SJCRH30 (cell line): ENCODE measurements around the gene KATNA1. TPM values are rescaled to one million over a fixed set of nuclear protein-coding genes. Genes with fewer than 3 reads are reported as not detected.

Source experiments
- DNase-seq, 2 experiments: peaks; one replicate each; pipeline ENCODE4 v3.0.0-alpha.2; 2015 to 2020
- H3K27ac ChIP-seq: fragments of 250-450 bp; sonication (Bioruptor Pico); 2 replicates; pipeline ENCODE4 v1.5.1; 2020; ENCODE audit warnings: mild to moderate bottlenecking, moderate library complexity
- H3K27me3 ChIP-seq: fragments of 250-450 bp; sonication (Bioruptor Pico); 2 replicates; pipeline ENCODE4 v1.5.1; 2020; ENCODE audit warnings: mild to moderate bottlenecking, moderate library complexity
- H3K36me3 ChIP-seq: fragments of 250-450 bp; sonication (Bioruptor Pico); 2 replicates; pipeline ENCODE4 v1.5.1; 2020; ENCODE audit warnings: mild to moderate bottlenecking, moderate library complexity
- H3K4me1 ChIP-seq: fragments of 250-450 bp; sonication (Bioruptor Pico); 2 replicates; pipeline ENCODE4 v1.5.1; 2020; ENCODE audit warnings: mild to moderate bottlenecking, moderate library complexity
- H3K4me3 ChIP-seq: fragments of 250-450 bp; sonication (Bioruptor Pico); 2 replicates; pipeline ENCODE4 v1.5.1; 2020; ENCODE audit warnings: mild to moderate bottlenecking, moderate library complexity
- H3K9me3 ChIP-seq: fragments of 250-450 bp; sonication (Bioruptor Pico); replicated peaks from 2 replicates; pipeline ENCODE4 v1.5.1; 2020; ENCODE audit warnings: mild to moderate bottlenecking, moderate library complexity
- total RNA-seq: library from RNA; depleted of rRNA; stranded (reverse); fragments of >200 nt; shearing (Covaris generic); gene quantifications from 2 replicates; pipeline ENCODE4 v1.2.3, GENCODE V29; 2014

The KATNA1 gene
- total RNA-seq, 1 experiment from 2014 or later, result 39.7 TPM

DNA sequence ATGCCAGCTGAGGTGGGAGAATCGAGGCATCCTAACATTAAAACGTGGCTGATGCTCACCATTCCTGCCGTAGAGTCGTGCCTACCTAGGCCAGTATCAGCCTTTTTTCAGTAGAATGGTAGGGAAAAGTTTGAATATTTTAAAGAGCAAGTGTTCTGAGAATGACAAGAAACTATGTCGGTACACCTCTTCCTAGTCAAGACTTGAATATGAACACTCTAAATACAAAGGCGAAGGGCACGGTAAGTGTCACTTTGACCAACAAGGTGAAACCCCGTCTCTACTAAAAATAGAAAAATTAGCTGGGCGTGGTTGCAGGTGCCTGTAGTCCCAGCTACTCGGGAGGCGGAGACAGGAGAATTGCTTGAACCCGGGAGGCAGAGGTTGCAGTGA is 81.3 kb downstream of the KATNA1 start:
- DNase-seq, result no peak
- Histone ChIP-seq H3K4me3 (peak overlapping the region; percentile 95), H3K27ac (no peak overlapping the region), H3K27me3 (no peaks in the 10 kb centered on the region), H3K36me3 (no peaks in the 10 kb centered on the region), H3K4me1 (no peaks in the 10 kb centered on the region; the same call in none of the 2 replicates), H3K9me3 (no peaks in the 10 kb centered on the region)

DNA sequence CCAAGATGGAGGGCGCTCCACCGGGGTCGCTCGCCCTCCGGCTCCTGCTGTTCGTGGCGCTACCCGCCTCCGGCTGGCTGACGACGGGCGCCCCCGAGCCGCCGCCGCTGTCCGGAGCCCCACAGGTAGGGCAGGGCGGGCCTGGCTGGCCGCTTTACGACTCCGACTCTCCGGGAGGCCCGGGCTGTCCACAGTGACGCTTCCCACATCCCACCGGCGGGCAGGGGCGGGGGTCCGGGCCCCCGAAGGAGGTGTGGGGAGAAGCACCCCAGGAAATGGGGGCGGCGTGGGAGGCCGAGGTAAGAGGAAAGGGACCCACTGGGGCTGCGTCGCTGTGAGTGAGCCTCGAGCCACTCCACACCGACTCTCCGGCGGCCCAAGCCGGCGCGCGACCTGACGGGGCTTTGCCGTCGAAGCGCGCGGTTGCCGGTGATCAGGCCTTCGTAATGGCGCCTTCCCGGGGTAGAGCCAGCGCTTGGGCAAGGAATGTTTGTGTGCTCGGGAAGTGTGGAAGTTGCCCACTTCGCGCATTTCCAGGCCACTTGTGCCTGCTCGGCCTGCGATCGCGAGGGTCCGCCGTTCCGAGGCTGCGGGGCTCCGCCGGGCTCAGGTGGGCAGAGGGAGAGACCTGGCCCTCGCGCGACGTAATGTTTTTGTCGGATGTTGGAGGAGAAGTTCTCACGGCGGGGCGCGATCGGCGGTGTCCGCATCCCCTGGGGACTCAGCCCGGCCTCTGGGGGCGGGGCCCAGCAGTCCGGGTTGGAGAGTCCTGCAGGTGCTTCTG is 81.9 kb downstream of the KATNA1 start:
- Histone ChIP-seq H3K4me1 (no peaks in the 10 kb centered on the region; the same call in none of the 2 replicates), H3K27ac (peak overlapping the region; percentile 66), H3K27me3 (no peaks in the 10 kb centered on the region), H3K4me3 (peak overlapping the region; percentile 95), H3K9me3 (no peaks in the 10 kb centered on the region), H3K36me3 (no peaks in the 10 kb centered on the region)
- peak; percentile 47 to 50 for DNase-seq

DNA sequence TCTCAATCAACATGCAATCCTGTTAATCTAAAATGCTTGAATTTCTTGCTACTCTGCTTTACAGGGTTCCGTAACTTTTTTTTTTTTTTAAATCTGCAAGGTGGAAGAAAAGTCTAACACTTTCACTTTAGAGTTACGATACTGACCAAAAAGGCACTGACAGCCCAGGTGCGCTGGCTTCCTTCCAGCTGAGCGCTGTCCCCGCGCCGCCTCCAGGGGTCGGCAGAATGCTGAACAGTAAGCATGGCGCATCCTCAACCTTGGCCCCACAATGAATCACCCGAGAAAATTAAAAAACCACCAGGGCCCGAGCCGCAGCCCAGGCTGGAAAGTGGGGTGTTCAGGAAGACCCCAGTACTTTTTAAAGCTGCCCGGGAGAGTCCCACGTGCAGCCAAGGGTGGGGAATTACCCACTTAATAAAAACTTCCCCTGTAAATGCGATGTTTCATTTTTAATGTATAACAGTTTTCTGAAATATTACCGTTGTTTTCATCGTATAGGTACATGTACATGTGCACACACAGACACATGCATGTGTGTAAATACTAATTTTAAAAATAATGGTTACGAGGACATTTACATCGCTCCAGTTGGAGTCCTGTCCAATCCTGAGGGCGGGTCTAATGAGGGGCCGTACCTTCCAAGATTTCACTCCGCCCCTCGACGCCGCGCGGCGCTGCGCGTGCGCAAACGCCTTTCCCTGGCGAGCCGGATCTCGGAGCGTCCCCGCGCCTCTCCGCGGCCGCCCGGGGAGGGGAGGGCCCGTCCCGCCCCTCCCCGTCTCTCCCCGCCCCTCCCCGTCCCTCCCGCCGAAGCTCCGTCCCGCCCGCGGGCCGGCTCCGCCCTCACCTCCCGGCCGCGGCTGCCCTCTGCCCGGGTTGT is 82.7 kb downstream of the KATNA1 start, which contains the start of gene GINM1:
GINM1 (plus strand) TSS at position 849 of the 883 bp plus-strand sequence. CDS start 40 bp downstream, outside the sequence.
- Histone ChIP-seq H3K4me3 (peak within 1 kb of the TSS; percentile 95), H3K4me1 (no peaks in the 10 kb centered on the region; the same call in none of the 2 replicates), H3K9me3 (no peaks in the 10 kb centered on the region), H3K36me3 (no peaks in the 10 kb centered on the region), H3K27ac (peak within 1 kb of the TSS; percentile 66), H3K27me3 (no peaks in the 10 kb centered on the region)
- peak; percentile 93 to 95 for DNase-seq

DNA sequence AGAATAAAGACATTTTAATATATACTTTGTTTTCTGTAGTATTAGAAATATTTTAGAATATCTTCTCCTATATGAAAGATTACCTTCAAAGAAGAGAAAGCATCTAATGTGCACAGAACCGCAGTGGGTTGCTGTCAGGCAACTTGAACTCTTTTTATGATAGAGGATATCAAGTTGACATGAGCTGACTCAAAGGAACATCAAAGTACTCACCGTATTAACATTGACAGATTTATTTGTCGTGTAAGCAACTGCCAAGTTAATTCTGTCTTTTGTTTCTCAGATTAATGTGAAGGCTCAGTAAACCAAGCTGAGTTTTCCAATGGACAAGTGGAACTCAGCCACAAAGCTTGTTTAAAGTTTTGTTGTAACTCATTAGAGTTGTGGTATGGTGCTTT is 84.6 kb downstream of the KATNA1 start:
- no peak overlapping the region for H3K4me3 ChIP-seq
- no peak overlapping the region for H3K27ac ChIP-seq

DNA sequence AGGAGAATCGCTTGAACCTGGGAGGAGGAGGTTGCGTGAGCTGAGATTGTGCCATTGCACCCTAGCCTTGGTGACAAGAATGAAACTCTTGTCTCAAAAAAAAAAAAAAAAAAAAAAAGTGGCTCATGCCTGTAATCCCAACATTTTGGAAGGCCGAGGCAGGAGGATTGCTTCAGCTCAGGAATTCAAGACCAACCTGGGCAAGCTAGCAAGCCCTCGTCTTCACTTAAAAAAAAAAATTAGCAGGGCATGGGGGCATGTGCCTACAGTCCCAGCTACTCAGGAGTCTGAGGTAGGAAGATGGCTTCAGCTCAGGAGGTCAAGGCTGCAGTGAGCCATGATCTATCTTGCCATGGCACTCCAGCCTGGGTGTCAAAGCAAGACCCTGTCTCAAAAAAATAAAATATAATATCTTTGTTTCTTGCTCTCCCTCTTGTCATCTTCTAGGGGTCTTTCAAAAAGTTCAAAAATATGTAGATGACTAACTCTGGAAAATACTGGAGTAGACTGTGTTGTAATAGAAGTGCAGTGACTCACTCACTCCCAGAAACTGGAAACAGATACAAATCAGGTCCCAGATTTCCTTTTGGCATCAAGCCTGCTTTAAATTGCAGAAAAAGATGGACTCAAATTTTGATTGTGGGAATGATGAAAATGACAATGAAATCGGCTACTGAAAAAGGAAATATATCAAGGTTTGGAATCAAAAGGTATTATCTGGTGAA is 85.1 kb downstream of the KATNA1 start:
- no peak overlapping the region for H3K4me3 ChIP-seq
- no peaks in the 10 kb centered on the region for H3K9me3 ChIP-seq
- 0 out of 2 replicates have a peak, but pooled peaks cover 3% of the 10 kb centered on the region for H3K27me3 ChIP-seq
- no peak for DNase-seq
- no peaks in the 10 kb centered on the region; the same call in none of the 2 replicates for H3K4me1 ChIP-seq
- no peak overlapping the region for H3K27ac ChIP-seq
- no peaks in the 10 kb centered on the region for H3K36me3 ChIP-seq

More for the DNA sequence above, 84.6 kb downstream of the KATNA1 start:
- H3K36me3 ChIP-seq, result no peaks in the 10 kb centered on the region
- no peaks in the 10 kb centered on the region for H3K9me3 ChIP-seq
- no peaks in the 10 kb centered on the region; the same call in none of the 2 replicates for H3K4me1 ChIP-seq
- no peak for DNase-seq
- 0 out of 2 replicates have a peak, but pooled peaks cover 3% of the 10 kb centered on the region for H3K27me3 ChIP-seq

DNA sequence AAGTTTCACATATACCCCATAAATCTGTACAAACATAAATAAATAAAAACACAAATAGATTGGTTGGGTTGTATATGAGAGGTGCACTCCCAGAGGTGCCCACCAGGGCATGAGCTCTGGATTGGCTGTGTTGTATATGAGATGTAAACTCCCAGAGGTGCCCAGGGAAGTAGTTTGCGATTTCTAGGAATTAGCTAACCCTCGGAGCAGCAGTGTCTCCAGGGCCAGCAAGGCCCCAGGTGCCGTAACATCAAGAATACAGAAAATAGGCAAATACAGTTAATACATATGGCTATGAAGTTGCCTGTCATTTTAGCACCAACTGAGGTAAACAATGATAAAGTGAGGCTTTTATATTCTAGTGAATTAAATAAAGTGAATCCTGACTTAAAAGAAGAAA is 87.8 kb downstream of the KATNA1 start:
- no peak overlapping the region for H3K4me3 ChIP-seq
- H3K4me1 ChIP-seq, result no peaks in the 10 kb centered on the region; the same call in 1 of the 2 replicates
- no peak overlapping the region for H3K27ac ChIP-seq
- H3K27me3 ChIP-seq, result 0 out of 2 replicates have a peak, but pooled peaks cover 3% of the 10 kb centered on the region
- H3K9me3 ChIP-seq, result no peaks in the 10 kb centered on the region
- no peaks in the 10 kb centered on the region for H3K36me3 ChIP-seq
- peak; percentile 9 to 32 for DNase-seq

DNA sequence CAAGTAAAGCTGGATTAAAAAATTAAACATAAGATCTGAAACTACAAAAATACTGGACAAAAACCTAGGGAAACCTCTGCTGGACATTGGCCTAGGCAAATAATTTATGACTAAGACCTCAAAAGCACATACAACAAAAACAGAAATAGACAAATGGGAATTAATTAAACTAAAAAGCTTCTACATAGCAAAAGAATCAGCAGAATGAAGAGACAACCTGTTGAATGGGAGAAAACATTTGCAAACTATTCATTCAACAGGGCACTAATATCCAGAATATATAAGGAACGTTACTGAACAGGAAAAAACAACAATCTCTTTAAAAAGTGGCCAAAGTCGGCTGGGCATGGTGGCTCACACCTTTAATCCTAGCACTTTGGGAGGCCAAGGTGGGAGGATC is 89.1 kb downstream of the KATNA1 start:
- Histone ChIP-seq H3K4me3 (no peak overlapping the region), H3K27me3 (0 out of 2 replicates have a peak, but pooled peaks cover 6% of the 10 kb centered on the region), H3K4me1 (no peaks in the 10 kb centered on the region; the same call in 1 of the 2 replicates), H3K36me3 (no peaks in the 10 kb centered on the region), H3K9me3 (no peaks in the 10 kb centered on the region), H3K27ac (no peak overlapping the region)
- DNase-seq, result no peak

DNA sequence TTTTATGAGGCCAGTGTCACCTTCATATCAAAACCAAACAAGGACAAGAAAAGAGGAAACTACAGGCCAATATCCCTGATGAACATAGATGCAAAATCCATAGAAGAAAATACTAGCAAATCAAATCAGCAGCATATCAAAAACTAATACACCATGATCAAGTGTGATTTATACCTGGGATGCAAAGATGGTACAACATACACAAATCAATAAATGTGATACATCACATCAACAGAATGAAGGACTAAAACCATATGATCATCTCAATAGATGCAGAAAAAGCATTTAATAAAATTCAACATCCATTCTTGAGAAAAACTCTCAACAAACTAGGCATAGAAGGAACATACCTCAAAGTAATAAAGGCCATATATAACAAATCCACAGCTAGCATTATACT is 90.5 kb downstream of the KATNA1 start:
- Histone ChIP-seq H3K4me1 (no peaks in the 10 kb centered on the region), H3K27me3 (0 out of 2 replicates have a peak, but pooled peaks cover 6% of the 10 kb centered on the region), H3K27ac (no peak overlapping the region), H3K4me3 (no peak overlapping the region), H3K9me3 (no peaks in the 10 kb centered on the region), H3K36me3 (no peaks in the 10 kb centered on the region)
- no peak for DNase-seq

DNA sequence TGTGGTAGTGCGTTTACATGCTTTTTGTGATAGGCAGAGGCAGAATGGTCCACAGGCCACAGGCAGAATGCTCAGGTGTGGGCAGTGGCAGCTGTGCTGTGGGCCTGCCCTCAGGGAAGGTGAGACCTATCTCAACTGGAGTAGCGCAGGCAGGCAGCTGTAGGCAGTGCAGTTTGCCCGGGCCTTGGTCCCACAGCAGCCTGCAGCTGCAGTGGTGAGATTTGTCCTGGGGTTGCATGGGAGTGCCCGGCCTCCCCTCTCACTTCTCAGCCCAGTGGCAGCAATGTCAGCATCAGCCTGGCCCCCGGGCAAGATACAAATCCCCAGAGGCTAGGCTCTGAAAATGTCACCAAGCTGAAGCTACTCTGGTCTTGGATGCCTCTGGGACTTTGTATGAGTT is 96.6 kb downstream of the KATNA1 start:
- Histone ChIP-seq H3K27me3 (0 out of 2 replicates have a peak, but pooled peaks cover 2% of the 10 kb centered on the region), H3K9me3 (no peaks in the 10 kb centered on the region), H3K4me3 (no peak overlapping the region), H3K27ac (no peak overlapping the region), H3K4me1 (no peaks in the 10 kb centered on the region), H3K36me3 (no peaks in the 10 kb centered on the region)
- DNase-seq, result no peak

DNA sequence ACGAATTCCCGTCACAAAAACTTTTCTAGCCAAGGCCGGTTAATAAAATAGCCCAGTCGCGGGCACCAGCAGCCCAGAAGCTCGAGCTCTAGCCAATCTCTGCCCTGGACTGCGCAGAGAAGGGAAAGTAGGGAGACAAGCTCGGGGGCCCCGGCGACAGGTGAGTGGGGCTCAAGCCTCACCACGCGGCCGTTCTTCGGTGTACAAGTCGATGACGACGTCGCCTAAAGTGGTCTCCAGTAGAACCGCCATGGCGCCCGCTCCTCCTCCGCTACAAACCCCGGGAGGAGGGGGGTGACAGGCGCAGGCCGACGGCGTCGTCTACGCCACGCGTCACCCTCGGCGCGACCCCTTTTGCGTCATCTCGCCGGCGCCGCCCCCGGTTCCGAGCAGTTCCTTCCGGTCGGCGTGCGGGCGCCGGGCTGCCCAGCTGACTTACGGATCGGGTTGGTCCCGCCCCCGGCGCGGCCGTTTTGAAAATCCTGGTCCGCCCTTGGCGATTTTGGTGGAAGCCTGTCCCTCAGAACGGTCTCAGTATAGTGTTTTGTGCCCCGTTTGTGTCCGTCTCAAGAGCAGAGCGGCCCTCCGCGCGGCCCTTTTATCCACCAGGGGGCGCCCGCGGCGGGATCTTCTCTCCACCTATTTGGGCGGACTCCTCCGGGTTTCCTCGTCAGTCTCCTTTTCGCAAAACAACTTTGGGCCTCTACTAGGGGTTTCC is 102.6 kb downstream of the KATNA1 start, which contains the start of gene PPIL4:
PPIL4 (minus strand) TSS at position 290 of the 718 bp plus-strand sequence; CDS start at position 252, 38 bp downstream.
- no peaks in the 10 kb centered on the region for H3K27me3 ChIP-seq
- H3K36me3 ChIP-seq, result peaks cover 4% of the 10 kb centered on the region
- DNase-seq, result peak; percentile 93
- H3K9me3 ChIP-seq, result no peaks in the 10 kb centered on the region
- H3K27ac ChIP-seq, result peak within 1 kb of the TSS; percentile 65
- 0 out of 2 replicates have a peak, but pooled peaks cover 7% of the 10 kb centered on the region for H3K4me1 ChIP-seq
- peak within 1 kb of the TSS; percentile 81 for H3K4me3 ChIP-seq

DNA sequence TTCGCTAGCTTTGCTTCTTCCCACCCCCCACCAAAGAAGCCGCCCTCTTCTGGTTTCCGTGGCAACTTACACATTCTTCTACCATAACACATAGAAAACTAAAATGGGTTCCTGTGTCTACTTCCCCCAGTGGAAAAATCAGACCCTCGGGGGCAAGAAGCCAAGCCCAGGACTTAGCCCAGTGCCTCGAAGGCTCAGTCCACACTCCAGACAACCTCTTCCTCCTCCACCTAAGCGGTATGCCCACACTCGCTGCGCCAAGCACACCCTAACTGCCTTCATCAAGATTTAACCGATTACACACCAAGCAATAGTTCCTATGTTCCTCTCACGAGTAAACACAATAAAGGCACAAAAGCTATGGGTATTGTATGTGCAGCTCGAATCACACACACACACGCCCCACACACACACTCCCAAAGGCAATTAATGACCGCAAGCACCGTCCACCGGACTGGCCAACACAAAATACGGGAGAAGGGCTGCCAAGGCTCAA is 103.2 kb downstream of the KATNA1 start:
- H3K4me3 ChIP-seq, result peak overlapping the region; percentile 81
- H3K9me3 ChIP-seq, result no peaks in the 10 kb centered on the region
- peaks cover 10% of the 10 kb centered on the region for H3K36me3 ChIP-seq
- H3K27me3 ChIP-seq, result no peaks in the 10 kb centered on the region
- 0 out of 2 replicates have a peak, but pooled peaks cover 7% of the 10 kb centered on the region for H3K4me1 ChIP-seq
- peak overlapping the region; percentile 65 for H3K27ac ChIP-seq
- DNase-seq, result peak; percentile 49 to 50
